Fibroblast of lung (primary cell): Measurements from ENCODE around the gene LEKR1. TPM values are rescaled to one million over a fixed set of nuclear protein-coding genes. Genes with fewer than 3 reads are reported as not detected.
"Not testable (repeated sequence)": the region's sequence is repeated elsewhere in the genome, so short reads cannot be mapped to it uniquely, and the experiment has no call there.

Source experiments
- DNase-seq, 2 donors: peaks; one replicate each; pipeline versions ENCODE4 v3.0.0 to v3.0.0-alpha.2; 2010; ENCODE audit warnings: low read depth in 2 of 2
- H2AFZ ChIP-seq: 2 replicates; pipeline ENCODE4 v1.5.1; 2012; ENCODE audit warnings: low read length, control low read depth, inconsistent platforms
- H3K27ac ChIP-seq: 2 replicates; pipeline ENCODE4 v1.5.1; 2011; ENCODE audit warnings: low read length, control low read depth; ENCODE audit not compliant: insufficient read depth
- H3K27me3 ChIP-seq: 2 replicates; pipeline ENCODE4 v1.5.1; 2011; ENCODE audit warnings: mild to moderate bottlenecking, low read length; ENCODE audit not compliant: control insufficient read depth, insufficient read depth
- H3K36me3 ChIP-seq: 2 replicates; pipeline ENCODE4 v1.5.1; 2011; ENCODE audit warnings: low read length; ENCODE audit not compliant: control insufficient read depth, insufficient read depth
- H3K4me1 ChIP-seq: 2 replicates; pipeline ENCODE4 v1.5.1; 2011; ENCODE audit warnings: low read length; ENCODE audit not compliant: control insufficient read depth, insufficient read depth; ENCODE audit errors: extremely low read depth
- H3K4me2 ChIP-seq: 2 replicates; pipeline ENCODE4 v1.5.1; 2011; ENCODE audit warnings: low read length, control low read depth; ENCODE audit not compliant: insufficient read depth; ENCODE audit errors: extremely low read depth
- H3K4me3 ChIP-seq, 4 experiments: fragments of 200-600 bp in 1 of 4; sonication (generic) in 1 of 4; replicated peaks in 1 of 4; 2 replicates each; pipeline ENCODE4 v1.5.1; 2011 to 2016; ENCODE audit warnings: low read length in 4 of 4, low read depth in 3 of 4, mild to moderate bottlenecking in 3 of 4, control low read depth in 2 of 4, inconsistent platforms in 1 of 4, mixed read lengths in 1 of 4; ENCODE audit not compliant: insufficient read depth in 1 of 4; ENCODE audit errors: control extremely low read depth in 1 of 4
- H3K79me2 ChIP-seq: 2 replicates; pipeline ENCODE4 v1.5.1; 2012; ENCODE audit warnings: mild to moderate bottlenecking, low read length, inconsistent platforms; ENCODE audit not compliant: control insufficient read depth, insufficient read depth
- H3K9ac ChIP-seq: 2 replicates; pipeline ENCODE4 v1.5.1; 2011; ENCODE audit warnings: mild to moderate bottlenecking, low read length, control low read depth; ENCODE audit not compliant: insufficient read depth
- H3K9me3 ChIP-seq: 2 replicates; pipeline ENCODE4 v1.5.1; 2012; ENCODE audit warnings: low read depth, low read length; ENCODE audit not compliant: control insufficient read depth, insufficient read depth
- H4K20me1 ChIP-seq: 2 replicates; pipeline ENCODE4 v1.5.1; 2011; ENCODE audit warnings: low read length; ENCODE audit not compliant: control insufficient read depth, insufficient read depth; ENCODE audit errors: extremely low read depth
- EZH2 ChIP-seq: IDR thresholded peaks from 2 replicates; pipeline ENCODE4 v1.5.1; 2012; ENCODE audit warnings: low read length, control low read depth, mild to moderate bottlenecking; ENCODE audit errors: missing control alignments
- polyA plus RNA-seq, 2 donors: library from polyadenylated mRNA; depleted of rRNA in 1 of 2; stranded (reverse) in 1 of 2; unstranded in 1 of 2; fragments of >200 nt; gene quantifications; 2 replicates each; pipeline ENCODE4 v1.2.1, GENCODE V29; 2011 to 2012; ENCODE audit warnings: missing spikeins in 1 of 2
- total RNA-seq: library from RNA; depleted of rRNA; stranded (reverse); fragments of >200 nt; gene quantifications from 2 replicates; pipeline ENCODE4 v1.2.1, GENCODE V29; 2014
- TF ChIP-seq, protein P1 (sequence below), 2 donors: IDR thresholded peaks in 1 of 2; conservative IDR thresholded peaks in 1 of 2; 1 replicate in 1 of 2; 2 replicates in 1 of 2; pipeline ENCODE4 v1.5.1; 2011 to 2012; ENCODE audit warnings: low read length in 2 of 2, control low read depth in 1 of 2, inconsistent platforms in 1 of 2, low read depth in 1 of 2, mild to moderate bottlenecking in 1 of 2

LEKR1 gene
- total and polyA plus RNA-seq, 2 donors (not counting 1 experiment from before 2014, with no cell fraction given), result 0.28 to 1.3 TPM

DNA sequence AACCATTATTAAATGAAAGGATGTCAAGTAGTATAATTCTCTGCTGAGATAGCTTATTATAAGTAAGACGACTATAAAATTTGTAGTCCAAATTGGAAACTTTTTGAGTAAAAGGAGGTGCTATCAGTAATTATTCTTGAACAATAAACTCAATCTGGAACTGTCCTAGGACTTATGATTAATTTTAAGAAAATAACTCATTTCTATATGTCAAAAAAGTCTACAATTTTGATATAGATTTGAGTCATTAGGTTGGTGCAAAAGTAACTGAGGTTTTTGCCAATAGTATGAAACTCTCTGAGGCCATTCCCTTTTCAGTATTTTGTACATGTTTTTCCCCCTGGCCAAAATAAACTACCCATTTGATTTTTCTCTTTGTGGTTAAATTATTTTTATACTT lies 41.0 kb downstream of the LEKR1 start:
- Histone ChIP-seq H3K4me3 (no peak overlapping the region), H3K79me2 (no peaks in the 10 kb centered on the region), H3K4me2 (no peak overlapping the region), H2AFZ (no peak overlapping the region), H3K9me3 (no peaks in the 10 kb centered on the region), H3K27me3 (no peaks in the 10 kb centered on the region), H3K9ac (no peak overlapping the region), H3K27ac (no peak overlapping the region), H3K4me1 (no peaks in the 10 kb centered on the region), H4K20me1 (no peaks in the 10 kb centered on the region), H3K36me3 (no peaks in the 10 kb centered on the region)
- DNase-seq, result no peak
- no peak for TF ChIP-seq EZH2
- TF ChIP-seq, protein P1, sequence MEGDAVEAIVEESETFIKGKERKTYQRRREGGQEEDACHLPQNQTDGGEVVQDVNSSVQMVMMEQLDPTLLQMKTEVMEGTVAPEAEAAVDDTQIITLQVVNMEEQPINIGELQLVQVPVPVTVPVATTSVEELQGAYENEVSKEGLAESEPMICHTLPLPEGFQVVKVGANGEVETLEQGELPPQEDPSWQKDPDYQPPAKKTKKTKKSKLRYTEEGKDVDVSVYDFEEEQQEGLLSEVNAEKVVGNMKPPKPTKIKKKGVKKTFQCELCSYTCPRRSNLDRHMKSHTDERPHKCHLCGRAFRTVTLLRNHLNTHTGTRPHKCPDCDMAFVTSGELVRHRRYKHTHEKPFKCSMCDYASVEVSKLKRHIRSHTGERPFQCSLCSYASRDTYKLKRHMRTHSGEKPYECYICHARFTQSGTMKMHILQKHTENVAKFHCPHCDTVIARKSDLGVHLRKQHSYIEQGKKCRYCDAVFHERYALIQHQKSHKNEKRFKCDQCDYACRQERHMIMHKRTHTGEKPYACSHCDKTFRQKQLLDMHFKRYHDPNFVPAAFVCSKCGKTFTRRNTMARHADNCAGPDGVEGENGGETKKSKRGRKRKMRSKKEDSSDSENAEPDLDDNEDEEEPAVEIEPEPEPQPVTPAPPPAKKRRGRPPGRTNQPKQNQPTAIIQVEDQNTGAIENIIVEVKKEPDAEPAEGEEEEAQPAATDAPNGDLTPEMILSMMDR (conservative IDR thresholded peaks at IDR 0.05 in 1 of 2, IDR thresholded peaks at IDR 0.05 in 1 of 2; ENCODE audit: low read depth in 1 of 2, low read length in 2 of 2), result no peak

DNA sequence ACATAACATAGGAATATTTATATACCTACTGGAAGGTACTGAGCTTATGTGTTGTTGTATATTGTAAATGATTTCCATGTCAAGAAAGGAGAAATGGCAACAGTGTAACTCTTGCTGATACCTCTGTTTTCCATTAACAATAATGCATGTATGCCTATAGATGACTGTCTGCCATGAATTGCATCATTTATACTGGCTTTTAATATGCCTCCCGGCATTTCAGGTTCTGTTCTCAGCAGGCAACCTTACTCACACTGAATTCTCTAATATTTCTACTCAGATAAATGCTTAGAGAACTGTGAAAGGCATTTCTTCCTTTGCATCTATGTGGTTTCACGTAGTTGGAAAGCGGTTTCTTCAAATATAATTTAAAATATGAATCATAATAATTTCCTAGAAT lies 41.8 kb downstream of the LEKR1 start:
- Histone ChIP-seq H4K20me1 (no peaks in the 10 kb centered on the region), H3K4me2 (no peak overlapping the region), H3K79me2 (no peaks in the 10 kb centered on the region), H3K27ac (no peak overlapping the region), H3K9me3 (no peaks in the 10 kb centered on the region), H2AFZ (no peak overlapping the region), H3K4me3 (no peak overlapping the region), H3K36me3 (no peaks in the 10 kb centered on the region), H3K27me3 (no peaks in the 10 kb centered on the region), H3K9ac (no peak overlapping the region), H3K4me1 (no peaks in the 10 kb centered on the region)
- no peak for TF ChIP-seq EZH2
- TF ChIP-seq, protein P1 (conservative IDR thresholded peaks at IDR 0.05 in 1 of 2, IDR thresholded peaks at IDR 0.05 in 1 of 2; ENCODE audit: low read depth in 1 of 2, low read length in 2 of 2), result no peak
- no peak for DNase-seq

DNA sequence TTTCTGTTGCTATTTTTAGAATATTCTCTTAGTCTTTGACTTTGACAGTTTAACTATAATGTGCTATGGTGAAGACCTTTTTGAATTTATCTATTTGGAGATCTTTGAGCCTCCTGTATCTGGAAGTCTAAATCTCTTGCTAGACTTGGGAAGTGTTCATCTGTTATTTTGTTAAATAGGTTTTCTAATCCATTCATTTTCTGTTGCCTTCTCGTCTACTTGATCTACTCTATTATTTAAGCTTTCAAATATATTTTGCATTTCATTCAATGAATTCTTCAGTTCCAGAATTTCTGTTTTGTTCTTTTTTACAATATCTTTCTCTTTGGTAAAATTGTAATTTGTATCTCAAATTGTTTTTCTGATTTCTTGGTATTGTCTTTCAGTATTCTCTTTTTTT lies 47.8 kb downstream of the LEKR1 start:
- Histone ChIP-seq H3K27me3 (no peaks in the 10 kb centered on the region), H3K4me2 (no peak overlapping the region), H3K9me3 (no peaks in the 10 kb centered on the region), H3K79me2 (no peaks in the 10 kb centered on the region), H3K4me1 (no peaks in the 10 kb centered on the region), H3K36me3 (no peaks in the 10 kb centered on the region), H3K27ac (no peak overlapping the region), H4K20me1 (no peaks in the 10 kb centered on the region), H3K4me3 (no peak overlapping the region), H2AFZ (no peak overlapping the region), H3K9ac (no peak overlapping the region)
- no peak for DNase-seq
- TF ChIP-seq EZH2, result no peak
- TF ChIP-seq, protein P1 (conservative IDR thresholded peaks at IDR 0.05 in 1 of 2, IDR thresholded peaks at IDR 0.05 in 1 of 2; ENCODE audit: low read depth in 1 of 2, low read length in 2 of 2), result no peak

DNA sequence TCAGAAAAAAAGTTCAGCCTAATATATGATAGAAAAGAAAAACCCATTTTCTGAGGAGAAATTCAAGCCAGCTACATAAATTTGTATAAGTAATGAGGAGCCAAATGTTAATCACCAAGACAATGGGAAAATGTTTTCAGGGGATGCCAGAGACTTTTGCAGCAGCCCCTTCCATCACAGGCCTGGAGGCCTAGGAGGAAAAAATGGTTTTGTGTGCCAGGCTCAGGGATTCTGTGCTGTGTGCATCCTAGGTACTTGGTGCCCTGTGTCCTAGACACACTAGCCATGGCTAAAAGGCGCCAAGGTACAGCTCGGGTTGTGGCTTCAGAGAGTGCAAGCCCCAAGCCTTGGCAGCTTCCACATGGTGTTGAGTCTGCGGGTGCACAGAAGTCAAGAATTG lies 53.3 kb downstream of the LEKR1 start:
- H3K4me2 ChIP-seq, H3K27ac ChIP-seq, H3K36me3 ChIP-seq, H3K27me3 ChIP-seq, H2AFZ ChIP-seq, H3K9ac ChIP-seq, DNase-seq, H3K79me2 ChIP-seq, H3K4me3 ChIP-seq, H3K9me3 ChIP-seq, H3K4me1 ChIP-seq, H4K20me1 ChIP-seq: not testable (repeated sequence)
